K562 (cell line): Measurements from ENCODE around the gene CST6. TPM values are rescaled to one million over a fixed set of nuclear protein-coding genes. Genes with fewer than 3 reads are reported as not detected.

ENCODE experiments used
- ATAC-seq: fragments of 200-7000 bp; cut with Tn5 transposase; 3 replicates; pipeline ENCODE4 v1.9.1; 2020; ENCODE audit warnings: moderate library complexity
- BruUV-seq: library from RNA; stranded (reverse); fragments of 400-500 nt; replicated peaks from 2 replicates; lab custom pipeline; 2021; lab: Mats Ljungman, UMichigan
- CTCF ChIA-PET: fragments of 300-600 bp; formaldehyde crosslinking; extraction: SDS; loops from one replicate; lab custom pipeline; 2021; ENCODE audit warnings: low intra/inter-chr PET ratio; lab: Yijun Ruan, JAX
- POLR2A ChIA-PET: fragments of 300-600, 350-650 bp; sonication (Branson Sonifier 250); formaldehyde crosslinking; extraction: SDS; loops from one replicate; lab custom pipeline; 2021; ENCODE audit warnings: antibody characterized with exemption, inconsistent platforms; lab: Yijun Ruan, JAX
- DNase-seq, 4 experiments: peaks; one replicate each; pipeline versions ENCODE4 v3.0.0 to v3.0.0-alpha.2; 2011 to 2018; ENCODE audit warnings: low spot score in 3 of 4, mixed read lengths in 3 of 4; ENCODE audit errors: extremely low read depth in 1 of 4
- FAIRE-seq: peaks from 2 replicates; lab custom pipeline; 2011; peaks lifted over from hg19 to GRCh38; lab: Jason Lieb, UNC
- H2AFZ ChIP-seq: 2 replicates; pipeline ENCODE4 v1.6.0; 2011; ENCODE audit warnings: low read depth, low read length, control low read depth, inconsistent platforms
- H3K27ac ChIP-seq: fragments of 200-600 bp; 3 replicates; pipeline ENCODE4 v1.8.0; 2011; ENCODE audit warnings: low read depth, mild to moderate bottlenecking, control low read depth, inconsistent platforms, low read length, moderate library complexity, mixed read lengths; ENCODE audit errors: extremely low read depth
- H3K27me3 ChIP-seq, 2 experiments: fragments of 300-600 bp in 1 of 2; 2 replicates in 1 of 2; 3 replicates in 1 of 2; pipeline versions ENCODE4 v1.6.0 to v1.8.0; 2011; ENCODE audit warnings: inconsistent platforms in 2 of 2, low read length in 2 of 2, mild to moderate bottlenecking in 1 of 2, mixed read lengths in 1 of 2, moderate library complexity in 1 of 2; ENCODE audit not compliant: control insufficient read depth in 2 of 2, insufficient read depth in 2 of 2
- H3K36me3 ChIP-seq: fragments of 300-600 bp; 3 replicates; pipeline ENCODE4 v1.8.0; 2011; ENCODE audit warnings: mild to moderate bottlenecking, low read length, inconsistent platforms; ENCODE audit not compliant: control insufficient read depth, insufficient read depth
- H3K4me1 ChIP-seq, 2 experiments: fragments of 200-600 bp in 1 of 2; replicated peaks in 1 of 2; 2 replicates in 1 of 2; 3 replicates in 1 of 2; pipeline versions ENCODE4 v1.5.1 to v1.8.0; 2011; ENCODE audit warnings: inconsistent platforms in 2 of 2, low read length in 2 of 2, mild to moderate bottlenecking in 1 of 2, mixed read lengths in 1 of 2, moderate library complexity in 1 of 2; ENCODE audit not compliant: control insufficient read depth in 2 of 2, insufficient read depth in 2 of 2
- H3K4me2 ChIP-seq: 2 replicates; pipeline ENCODE4 v1.6.1; 2011; ENCODE audit warnings: low read length, control low read depth, inconsistent platforms, mixed read lengths; ENCODE audit not compliant: insufficient read depth
- H3K4me3 ChIP-seq: fragments of 200-600 bp; sonication (generic), shearing (Covaris generic); 2 replicates; pipeline ENCODE4 v1.5.1; 2016; ENCODE audit warnings: control low read depth, inconsistent platforms
- H3K79me2 ChIP-seq: fragments of 200-600 bp; 3 replicates; pipeline ENCODE4 v1.8.0; 2011; ENCODE audit warnings: low read length, inconsistent platforms; ENCODE audit not compliant: control insufficient read depth, insufficient read depth
- H3K9ac ChIP-seq, 2 experiments: 2 replicates each; pipeline versions ENCODE4 v1.6.0 to v1.6.1; 2011; ENCODE audit warnings: low read depth in 2 of 2, low read length in 2 of 2, control low read depth in 1 of 2, inconsistent platforms in 1 of 2, mild to moderate bottlenecking in 1 of 2, mixed read lengths in 1 of 2; ENCODE audit not compliant: insufficient read depth in 1 of 2
- H3K9me1 ChIP-seq: one replicate; pipeline ENCODE4 v1.6.0; 2011; ENCODE audit warnings: inconsistent platforms, mild to moderate bottlenecking, low read length, moderate library complexity; ENCODE audit not compliant: control insufficient read depth, insufficient read depth
- H3K9me3 ChIP-seq: replicated peaks from 2 replicates; pipeline ENCODE4 v1.5.1; 2011; ENCODE audit warnings: low read depth, low read length, inconsistent platforms; ENCODE audit not compliant: control insufficient read depth, insufficient read depth
- H4K20me1 ChIP-seq: replicated peaks from 2 replicates; pipeline ENCODE4 v1.6.1; 2011; ENCODE audit warnings: low read length, inconsistent platforms, mixed read lengths; ENCODE audit not compliant: control insufficient read depth, insufficient read depth
- BRF1 ChIP-seq: IDR thresholded peaks from 3 replicates; pipeline ENCODE4 v1.6.1; 2011; ENCODE audit warnings: borderline replicate concordance, mild to moderate bottlenecking; ENCODE audit not compliant: insufficient read length; ENCODE audit errors: extremely low read depth
- CBX5 ChIP-seq: IDR thresholded peaks from 2 replicates; pipeline ENCODE4 v1.6.1; 2014; ENCODE audit warnings: low read depth, borderline replicate concordance
- ERF ChIP-seq: fragments of 450-650 bp; formaldehyde crosslinking; IDR thresholded peaks from 2 replicates; pipeline ENCODE4 v1.4.0; 2020; ENCODE audit warnings: mild to moderate bottlenecking, mixed read lengths
- MAFK ChIP-seq: IDR thresholded peaks from 2 replicates; pipeline ENCODE4 v1.6.1; 2011; ENCODE audit warnings: low read length, improper control_type of control experiment
- MBD2 ChIP-seq: sonication (generic); IDR thresholded peaks from 2 replicates; pipeline ENCODE4 v1.6.1; 2016; ENCODE audit warnings: low read depth, borderline replicate concordance
- MEIS2 ChIP-seq: fragments of 450-650 bp; IDR thresholded peaks from 2 replicates; pipeline ENCODE4 v1.6.1; 2014; ENCODE audit warnings: mild to moderate bottlenecking; ENCODE audit not compliant: partially characterized antibody
- MTA2 ChIP-seq: fragments of 450-650 bp; IDR thresholded peaks from 2 replicates; pipeline ENCODE4 v1.6.1; 2016; ENCODE audit warnings: low read depth
- MXI1 ChIP-seq: IDR thresholded peaks from 2 replicates; pipeline ENCODE4 v1.6.1; 2011; ENCODE audit warnings: low read depth, mild to moderate bottlenecking, improper control_type of control experiment, low read length
- NR2C1 ChIP-seq, 2 experiments: fragments of 450-650 bp; IDR thresholded peaks; 2 replicates each; pipeline ENCODE4 v1.6.1; 2017; ENCODE audit warnings: mild to moderate bottlenecking in 2 of 2, antibody characterized with exemption in 1 of 2, inconsistent platforms in 1 of 2, missing compliant biosample characterization in 1 of 2, missing genetic modification characterization in 1 of 2
- NR2C2 ChIP-seq, 2 experiments: fragments of 200-800 bp in 1 of 2; sonication (Bioruptor generic) in 1 of 2; sonication (generic) in 1 of 2; formaldehyde crosslinking in 1 of 2; IDR thresholded peaks; 2 replicates each; pipeline versions ENCODE4 v1.6.1 to v1.8.0; 2016 to 2022; ENCODE audit warnings: mild to moderate bottlenecking in 1 of 2, missing compliant biosample characterization in 1 of 2, missing genetic modification characterization in 1 of 2, missing genetic modification reagents in 1 of 2
- OTX1 ChIP-seq: fragments of 450-650 bp; formaldehyde crosslinking; IDR thresholded peaks from 2 replicates; pipeline ENCODE4 v1.4.0; 2022; ENCODE audit warnings: mild to moderate bottlenecking
- PHF20 ChIP-seq: fragments of 450-650 bp; IDR thresholded peaks from 2 replicates; pipeline ENCODE4 v1.6.1; 2018; ENCODE audit not compliant: partially characterized antibody
- RFX7 ChIP-seq: fragments of 250-450 bp; sonication (Bioruptor Pico); IDR thresholded peaks from 2 replicates; pipeline ENCODE4 v1.5.1; 2021; ENCODE audit warnings: mild to moderate bottlenecking
- TSC22D4 ChIP-seq: fragments of 450-650 bp; IDR thresholded peaks from 2 replicates; pipeline ENCODE4 v1.6.1; 2016; ENCODE audit warnings: missing genetic modification characterization, missing biosample characterization, control low read depth
- ZBTB17 ChIP-seq: fragments of 450-650 bp; formaldehyde crosslinking; IDR thresholded peaks from 2 replicates; pipeline ENCODE4 v1.4.0; 2020; ENCODE audit warnings: mild to moderate bottlenecking
- ZNF253 ChIP-seq: fragments of 250-450 bp; sonication (Bioruptor Pico); conservative IDR thresholded peaks from 2 replicates; pipeline ENCODE4 v1.6.1; 2021; ENCODE audit warnings: mild to moderate bottlenecking
- ZNF655 ChIP-seq: fragments of 250-450 bp; sonication (Bioruptor Pico); IDR thresholded peaks from 2 replicates; pipeline ENCODE4 v1.5.0; 2021
- WGBS: fragments of 100-300 bp; shearing (Covaris generic); methylation state at CpG from one replicate; pipeline ENCODE4 v1.1.6; 2016; ENCODE audit warnings: low coverage, mixed read lengths; ENCODE audit not compliant: insufficient coverage; ENCODE audit errors: missing lambda C conversion rate; 5-methylcytosine and 5-hydroxymethylcytosine counted together
- in situ Hi-C: fragments of 300-500 bp; cut with MboI; formaldehyde crosslinking; loops from 4 replicates; pipeline ENCODE4 v1.15.0; 2018; ENCODE audit warnings: inconsistent platforms, mixed read lengths
- intact Hi-C: fragments of 100-400 bp; cut with micrococcal nuclease; formaldehyde crosslinking; loops from 2 replicates; pipeline ENCODE4 v1.14.2; 2022
- polyA plus RNA-seq, 8 experiments: library from polyadenylated mRNA; depleted of rRNA in 4 of 8; stranded (reverse) in 5 of 8; unstranded in 3 of 8; fragments of >200 nt; fragmentation: Nextera tagmentation in 2 of 8; fragmentation: Illumina TruSeq in 1 of 8; extraction: Ambion mirVana in 2 of 8; extraction: Trizol in 1 of 8; gene quantifications; 2 replicates each; pipeline versions ENCODE4 v1.2.1 to v1.2.3, GENCODE V29; 2011 to 2014; ENCODE audit warnings: inconsistent platforms in 1 of 8, missing spikeins in 1 of 8
- total RNA-seq, 7 experiments: library from RNA; depleted of rRNA in 6 of 7; stranded (reverse); fragments of >200 nt in 6 of 7; fragmentation: Illumina TruSeq in 2 of 7; extraction: Trizol in 2 of 7; gene quantifications; 2 replicates each; pipeline versions ENCODE4 v1.2.1 to v1.2.3, GENCODE V29; 2011 to 2021; ENCODE audit warnings: low replicate concordance in 1 of 7

Gene CST6
- total and polyA plus RNA-seq, 9 of the 15 experiments (the other 6 are each of a cell fraction or from before 2014, with no cell fraction given): not detected

- POLR2A ChIA-PET: no interaction called here
- TF ChIP-seq BRF1 (no peak), NR2C1 (IDR thresholded peaks at IDR 0.05) (peak; percentile 55; the same call in 1 of the 2 replicates), NR2C1 (tag; IDR thresholded peaks at IDR 0.05) (peak; percentile 63), MTA2 (no peak), TSC22D4 (no peak), OTX1 (CRISPR knock-in tag) (no peak), PHF20 (no peak), ZNF253 (CRISPR knock-in tag) (no peak), MEIS2 (no peak), ZNF655 (CRISPR knock-in tag) (no peak), NR2C2 (CRISPR knock-in tag; IDR thresholded peaks at IDR 0.05) (no peak), NR2C2 (tag; IDR thresholded peaks at IDR 0.05) (peak; percentile 29; the same call in 1 of the 2 replicates), RFX7 (CRISPR knock-in tag) (no peak), MBD2 (no peak), CBX5 (no peak), MXI1 (no peak), MAFK (no peak), ZBTB17 (no peak), ERF (CRISPR knock-in tag) (no peak)
- TF ChIP-seq, all 486 proteins: peak for 2
- CTCF ChIA-PET: no interaction called here
- Histone ChIP-seq H3K79me2 (no peaks in the 10 kb centered on the region), H4K20me1 (no peaks in the 10 kb centered on the region), H3K9me1 (peaks cover 5% of the 10 kb centered on the region), H3K4me3 (no peak overlapping the region), H3K4me1 (peaks cover 29 to 75% of the 10 kb centered on the region in 2 experiments), H3K27me3 (no peaks in the 10 kb centered on the region), H3K27ac (no peak overlapping the region), H3K36me3 (no peaks in the 10 kb centered on the region), H3K9ac (peak overlapping the region in 1 of 2 experiments; percentile 61; a peak in 2 of 4 replicates), H3K4me2 (no peak overlapping the region), H3K9me3 (no peaks in the 10 kb centered on the region), H2AFZ (no peak overlapping the region)
- 69% methylated on average over 18 of the region's 18 CpGs for WGBS
- BruUV-seq: no TSS peak
- ATAC-seq: no peak
- no peak for DNase-seq
- no peak for FAIRE-seq
- in situ Hi-C loops (no loop called here), intact Hi-C loops (no loop called here)
These were observed 4.4 kb downstream of the CST6 start for GRCh38 chr11:66015936-66016792.
